ENCODE data around the gene FOXE3.
"Not testable (repeated sequence)": the region's sequence is repeated elsewhere in the genome, so short reads cannot be mapped to it uniquely, and the experiment has no call there.

Gene FOXE3

GRCh38 chr1:47452426-47452825 lies 36.3 kb downstream of the FOXE3 start:
- no peak for DNase-seq

- not testable (repeated sequence) for DNase-seq
These were observed 37.8 kb downstream of the FOXE3 start for GRCh38 chr1:47453910-47454309.

- no peak for DNase-seq
These were observed 40.2 kb downstream of the FOXE3 start for GRCh38 chr1:47456250-47456649.

GRCh38 chr1:47457547-47457946 lies 41.5 kb downstream of the FOXE3 start:
- DNase-seq, result not testable (repeated sequence)

GRCh38 chr1:47459253-47459788 lies 43.2 kb downstream of the FOXE3 start:
- no peak for DNase-seq

GRCh38 chr1:47460040-47460439 lies 44.0 kb downstream of the FOXE3 start:
- no peak for DNase-seq

GRCh38 chr1:47460456-47460855 lies 44.4 kb downstream of the FOXE3 start:
- no peak for DNase-seq

GRCh38 chr1:47465605-47466004 lies 49.5 kb downstream of the FOXE3 start:
- DNase-seq, result no peak
